ENCODE results near the gene SDSL.

Gene SDSL

DNA sequence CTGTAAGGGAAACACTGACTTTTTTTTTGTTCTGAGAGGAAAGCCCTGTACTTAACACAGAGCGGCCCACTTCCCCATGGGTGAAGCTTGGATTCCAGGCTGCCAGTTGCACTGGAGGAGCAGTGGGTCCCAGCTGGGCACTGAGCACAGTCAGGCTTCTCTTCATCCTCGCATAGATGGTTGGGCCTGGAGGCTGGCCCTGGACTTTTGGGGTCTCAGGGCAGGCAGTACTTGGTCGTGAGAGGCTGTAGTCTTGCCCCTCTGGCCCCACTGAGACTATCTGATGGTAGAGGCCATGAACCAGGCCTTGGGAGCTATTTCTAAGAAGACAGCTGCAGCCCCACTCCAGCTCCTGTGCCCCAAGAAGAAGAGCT is 55.6 kb downstream of the SDSL start:
- no peak for DNase-seq (ENCODE audit: extremely low read depth, insufficient read length)
- Histone ChIP-seq H3K36me3 (ENCODE audit: control insufficient read depth, insufficient read depth, low read length) (no peaks in the 10 kb centered on the region), H3K4me3 (replicated peaks; ENCODE audit: low read depth, low read length) (no peak overlapping the region), H3K27me3 (replicated peaks; ENCODE audit: control insufficient read depth, insufficient read depth, low read length) (peaks cover 3% of the 10 kb centered on the region)
- TF ChIP-seq, protein P1, sequence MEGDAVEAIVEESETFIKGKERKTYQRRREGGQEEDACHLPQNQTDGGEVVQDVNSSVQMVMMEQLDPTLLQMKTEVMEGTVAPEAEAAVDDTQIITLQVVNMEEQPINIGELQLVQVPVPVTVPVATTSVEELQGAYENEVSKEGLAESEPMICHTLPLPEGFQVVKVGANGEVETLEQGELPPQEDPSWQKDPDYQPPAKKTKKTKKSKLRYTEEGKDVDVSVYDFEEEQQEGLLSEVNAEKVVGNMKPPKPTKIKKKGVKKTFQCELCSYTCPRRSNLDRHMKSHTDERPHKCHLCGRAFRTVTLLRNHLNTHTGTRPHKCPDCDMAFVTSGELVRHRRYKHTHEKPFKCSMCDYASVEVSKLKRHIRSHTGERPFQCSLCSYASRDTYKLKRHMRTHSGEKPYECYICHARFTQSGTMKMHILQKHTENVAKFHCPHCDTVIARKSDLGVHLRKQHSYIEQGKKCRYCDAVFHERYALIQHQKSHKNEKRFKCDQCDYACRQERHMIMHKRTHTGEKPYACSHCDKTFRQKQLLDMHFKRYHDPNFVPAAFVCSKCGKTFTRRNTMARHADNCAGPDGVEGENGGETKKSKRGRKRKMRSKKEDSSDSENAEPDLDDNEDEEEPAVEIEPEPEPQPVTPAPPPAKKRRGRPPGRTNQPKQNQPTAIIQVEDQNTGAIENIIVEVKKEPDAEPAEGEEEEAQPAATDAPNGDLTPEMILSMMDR (IDR thresholded peaks at IDR 0.05; ENCODE audit: insufficient read depth, low read length, poor library complexity, severe bottlenecking) = no peak

DNA sequence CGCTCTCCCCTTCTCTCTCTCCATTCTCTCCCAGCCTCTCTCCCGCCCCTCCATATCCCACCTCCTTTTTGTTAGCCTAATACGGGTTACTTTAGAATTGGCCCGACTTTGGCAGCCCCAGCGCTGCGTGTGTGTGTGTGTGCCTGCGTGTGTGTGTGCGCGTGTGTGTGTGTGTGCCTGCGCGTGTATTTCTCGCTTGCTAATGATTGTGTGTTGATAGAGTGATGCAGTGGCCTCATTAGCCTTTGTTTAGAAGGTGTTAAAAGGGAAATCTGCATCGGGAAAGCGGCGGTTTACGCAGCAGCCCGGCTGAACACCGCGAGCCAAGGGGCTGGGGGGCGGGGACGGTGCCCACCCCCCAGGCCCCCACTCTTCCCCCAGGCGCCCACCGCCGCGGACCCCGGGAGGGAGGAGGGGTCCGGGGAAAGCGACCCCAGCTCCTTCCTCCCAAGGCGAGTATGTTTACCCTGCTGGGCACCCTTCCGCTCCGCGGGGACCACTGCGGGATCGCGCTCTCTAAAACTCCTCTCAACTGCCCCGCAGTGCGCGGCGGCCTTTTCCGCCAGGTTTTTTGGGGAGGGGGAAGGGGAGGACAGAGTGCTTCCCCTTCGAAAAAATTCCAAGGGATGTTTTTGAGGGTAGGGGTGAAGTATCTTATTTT is 56.3 kb downstream of the SDSL start:
- TF ChIP-seq, protein P1 (IDR thresholded peaks at IDR 0.05; ENCODE audit: insufficient read depth, low read length, poor library complexity, severe bottlenecking) = no peak

DNA sequence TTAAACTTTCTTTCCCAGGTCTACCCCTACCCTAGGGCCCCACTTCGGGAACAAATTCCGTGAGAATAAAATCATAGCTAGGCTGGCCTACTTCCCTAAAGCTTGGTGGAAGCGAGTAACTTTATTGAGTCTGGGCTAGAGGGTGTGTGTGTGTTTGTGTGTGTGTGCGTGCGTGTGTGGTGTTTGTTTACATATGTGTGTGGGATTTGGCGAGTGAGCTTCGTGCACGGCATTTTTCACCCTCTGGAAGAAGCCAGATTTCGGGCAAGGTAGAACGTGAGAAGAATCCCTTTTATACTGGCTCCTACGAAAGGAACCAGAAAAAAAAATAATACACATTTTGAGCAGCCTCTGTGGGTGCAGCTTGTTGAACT is 57.0 kb downstream of the SDSL start:
- H3K4me3 ChIP-seq (replicated peaks; ENCODE audit: low read depth, low read length) = no peak overlapping the region
- TF ChIP-seq, protein P1 (IDR thresholded peaks at IDR 0.05; ENCODE audit: insufficient read depth, low read length, poor library complexity, severe bottlenecking) = no peak
- no peaks in the 10 kb centered on the region; the same call in 1 of the 2 replicates for H3K27me3 ChIP-seq (replicated peaks; ENCODE audit: control insufficient read depth, insufficient read depth, low read length)
- no peak for DNase-seq (ENCODE audit: extremely low read depth, insufficient read length)
- no peaks in the 10 kb centered on the region for H3K36me3 ChIP-seq (ENCODE audit: control insufficient read depth, insufficient read depth, low read length)

More for the DNA sequence above, 56.3 kb downstream of the SDSL start:
- no peaks in the 10 kb centered on the region for H3K36me3 ChIP-seq (ENCODE audit: control insufficient read depth, insufficient read depth, low read length)
- peaks cover 3% of the 10 kb centered on the region for H3K27me3 ChIP-seq (replicated peaks; ENCODE audit: control insufficient read depth, insufficient read depth, low read length)
- no peak overlapping the region for H3K4me3 ChIP-seq (replicated peaks; ENCODE audit: low read depth, low read length)
- no peak for DNase-seq (ENCODE audit: extremely low read depth, insufficient read length)

DNA sequence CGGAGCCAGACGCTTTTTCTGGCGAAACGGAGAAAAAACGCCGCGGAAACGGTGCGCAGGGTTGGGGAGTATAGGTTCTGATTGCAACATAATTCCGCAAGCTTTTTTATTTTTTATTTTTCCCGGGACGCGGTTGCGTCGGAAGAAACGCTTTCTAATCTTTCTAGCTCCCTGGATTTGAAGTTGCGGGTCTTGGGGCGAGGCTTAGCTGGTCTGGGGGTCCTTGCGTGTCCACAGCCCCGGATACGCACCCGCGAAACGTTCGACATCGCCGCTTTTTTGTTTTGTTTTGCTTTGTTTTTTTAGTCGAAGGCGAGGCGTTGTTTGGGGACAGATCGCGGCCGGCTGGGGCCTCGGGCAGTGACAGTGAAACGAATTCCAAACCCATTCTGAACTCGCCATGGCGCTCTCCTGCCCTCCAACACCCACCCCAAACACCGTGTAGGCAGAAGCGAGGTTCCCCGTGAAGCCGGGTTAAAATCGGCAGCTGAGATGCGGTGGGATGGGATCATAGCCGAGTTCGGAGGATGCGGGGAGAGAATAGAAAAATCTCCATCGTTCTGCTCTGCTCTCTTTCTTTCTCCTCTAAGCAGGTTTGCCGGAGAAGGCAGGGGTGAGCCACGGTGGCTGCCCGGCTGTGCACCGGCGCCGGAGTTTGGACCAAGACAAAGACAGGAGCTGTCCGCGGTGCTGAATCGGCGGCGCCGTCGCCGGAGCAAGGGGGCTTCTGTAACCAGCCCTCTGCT is 57.6 kb downstream of the SDSL start:
- Histone ChIP-seq H3K36me3 (ENCODE audit: control insufficient read depth, insufficient read depth, low read length) (no peaks in the 10 kb centered on the region), H3K27me3 (replicated peaks; ENCODE audit: control insufficient read depth, insufficient read depth, low read length) (no peaks in the 10 kb centered on the region; the same call in 1 of the 2 replicates), H3K4me3 (replicated peaks; ENCODE audit: low read depth, low read length) (no peak overlapping the region)
- no peak for DNase-seq (ENCODE audit: extremely low read depth, insufficient read length)
- TF ChIP-seq, protein P1 (IDR thresholded peaks at IDR 0.05; ENCODE audit: insufficient read depth, low read length, poor library complexity, severe bottlenecking) = no peak

DNA sequence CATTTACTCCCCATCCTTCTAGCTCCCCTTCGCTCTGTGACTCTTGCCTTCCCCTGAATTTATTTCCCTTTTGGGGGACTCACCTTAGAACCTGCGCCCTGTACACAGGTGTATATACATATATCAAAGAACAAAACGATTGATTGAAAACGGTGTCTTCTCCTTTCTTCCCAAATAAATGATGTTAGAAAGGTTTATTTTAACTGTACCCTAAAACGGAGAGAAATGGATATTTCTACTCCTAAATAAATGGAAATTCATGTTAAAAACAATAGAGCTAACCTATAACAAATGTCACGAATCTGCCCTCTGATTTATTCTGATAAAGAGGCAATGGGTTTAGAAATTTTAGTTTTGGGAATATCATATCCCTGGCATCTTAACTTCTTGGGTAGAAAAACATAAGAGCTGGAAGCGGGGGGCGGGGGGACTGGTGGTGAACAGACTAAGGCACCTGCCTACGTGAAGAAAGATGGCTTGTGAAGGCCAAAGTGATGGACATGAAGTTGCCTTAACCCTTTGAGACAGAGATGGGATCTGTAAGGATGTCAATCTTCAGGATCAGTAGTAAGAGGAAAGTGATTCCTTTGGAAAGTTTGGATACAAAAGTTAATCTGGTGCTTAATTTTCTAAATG is 58.3 kb downstream of the SDSL start:
- no peak for DNase-seq (ENCODE audit: extremely low read depth, insufficient read length)
- H3K36me3 ChIP-seq (ENCODE audit: control insufficient read depth, insufficient read depth, low read length) = no peaks in the 10 kb centered on the region
- no peak overlapping the region for H3K4me3 ChIP-seq (replicated peaks; ENCODE audit: low read depth, low read length)
- no peaks in the 10 kb centered on the region; the same call in 1 of the 2 replicates for H3K27me3 ChIP-seq (replicated peaks; ENCODE audit: control insufficient read depth, insufficient read depth, low read length)
- TF ChIP-seq, protein P1 (IDR thresholded peaks at IDR 0.05; ENCODE audit: insufficient read depth, low read length, poor library complexity, severe bottlenecking) = no peak
